IMR-90 (cell line): Measurements from ENCODE around the gene RAB1B. TPM values are rescaled to one million over a fixed set of nuclear protein-coding genes. Genes with fewer than 3 reads are reported as not detected.
A peak's percentile ranks its signal among the peaks of the same experiment; 100 is the strongest.

ENCODE experiments used
- ATAC-seq: fragments of 200-7000 bp; cut with Tn5 transposase; 2 replicates; pipeline ENCODE4 v1.9.1; 2020; ENCODE audit warnings: low read depth, mild to moderate bottlenecking, moderate library complexity
- BruUV-seq: library from RNA; stranded (reverse); fragments of 400-500 nt; replicated peaks from 2 replicates; lab custom pipeline; 2021; lab: Mats Ljungman, UMichigan
- CTCF ChIA-PET: fragments of 300-600 bp; formaldehyde crosslinking; extraction: SDS; loops from one replicate; lab custom pipeline; 2021; ENCODE audit warnings: antibody characterized with exemption; lab: Yijun Ruan, JAX
- POLR2A ChIA-PET: fragments of 300-600 bp; sonication (Branson Sonifier 250); formaldehyde crosslinking; loops from one replicate; lab custom pipeline; 2022; ENCODE audit warnings: antibody characterized with exemption; ENCODE audit not compliant: unreplicated experiment; lab: Charles Lee
- DNase-seq: peaks from one replicate; pipeline ENCODE4 v3.0.0; 2013
- H2AFZ ChIP-seq: replicated peaks from 2 replicates; pipeline ENCODE3; 2013; ENCODE audit warnings: low read length, mild to moderate bottlenecking; ENCODE audit not compliant: poor library complexity
- H2AK5ac ChIP-seq: 2 replicates; pipeline ENCODE4 v1.6.1; 2013; ENCODE audit warnings: low read depth, low read length, inconsistent platforms
- H2AK9ac ChIP-seq: replicated peaks from 2 replicates; pipeline ENCODE3; 2013; ENCODE audit warnings: mild to moderate bottlenecking, low read depth, low read length, moderate library complexity; ENCODE audit not compliant: poor library complexity
- H2BK120ac ChIP-seq: 2 replicates; pipeline ENCODE4 v1.6.1; 2013; ENCODE audit warnings: low read depth, low read length, inconsistent platforms
- H2BK15ac ChIP-seq: 3 replicates; pipeline ENCODE4 v1.6.1; 2013; ENCODE audit warnings: low read depth, low read length, inconsistent platforms
- H2BK20ac ChIP-seq: 2 replicates; pipeline ENCODE4 v1.6.1; 2013; ENCODE audit warnings: low read depth, mild to moderate bottlenecking, inconsistent platforms, low read length, moderate library complexity
- H2BK5ac ChIP-seq: 2 replicates; pipeline ENCODE4 v1.6.1; 2013; ENCODE audit warnings: mild to moderate bottlenecking, low read depth, low read length, inconsistent platforms; ENCODE audit not compliant: poor library complexity, severe bottlenecking
- H3K14ac ChIP-seq: replicated peaks from 2 replicates; pipeline ENCODE4 v1.6.1; 2013; ENCODE audit warnings: low read depth, low read length, inconsistent platforms
- H3K18ac ChIP-seq: 2 replicates; pipeline ENCODE4 v1.6.1; 2013; ENCODE audit warnings: low read depth, low read length, control low read depth
- H3K23ac ChIP-seq: 2 replicates; pipeline ENCODE4 v1.6.1; 2013; ENCODE audit warnings: low read depth, low read length, inconsistent platforms
- H3K27ac ChIP-seq: 2 replicates; pipeline ENCODE4 v1.5.1; 2013; ENCODE audit warnings: mild to moderate bottlenecking, control low read depth, low read length; ENCODE audit not compliant: insufficient read depth
- H3K27me3 ChIP-seq: 2 replicates; pipeline ENCODE4 v1.6.1; 2013; ENCODE audit warnings: low read length; ENCODE audit not compliant: control insufficient read depth, insufficient read depth
- H3K36me3 ChIP-seq: 2 replicates; pipeline ENCODE4 v1.6.1; 2013; ENCODE audit warnings: low read length, mixed read lengths; ENCODE audit not compliant: control insufficient read depth, insufficient read depth
- H3K4ac ChIP-seq: 2 replicates; pipeline ENCODE4 v1.6.1; 2013; ENCODE audit warnings: low read depth, low read length, inconsistent platforms
- H3K4me1 ChIP-seq: 2 replicates; pipeline ENCODE4 v1.6.1; 2013; ENCODE audit warnings: low read length, mixed read lengths; ENCODE audit not compliant: control insufficient read depth, insufficient read depth
- H3K4me2 ChIP-seq: 2 replicates; pipeline ENCODE4 v1.6.1; 2013; ENCODE audit warnings: low read depth, mild to moderate bottlenecking, control low read depth, low read length, moderate library complexity
- H3K4me3 ChIP-seq: 2 replicates; pipeline ENCODE4 v1.5.1; 2013; ENCODE audit warnings: low read depth, mild to moderate bottlenecking, control low read depth, low read length, moderate library complexity; ENCODE audit not compliant: insufficient read depth
- H3K56ac ChIP-seq: 2 replicates; pipeline ENCODE4 v1.6.1; 2013; ENCODE audit warnings: low read length, inconsistent platforms; ENCODE audit not compliant: insufficient read depth; ENCODE audit errors: extremely low read depth
- H3K79me1 ChIP-seq, 2 experiments: 2 replicates each; pipeline ENCODE4 v1.6.1; 2013; ENCODE audit warnings: low read length in 2 of 2, inconsistent platforms in 1 of 2, low read depth in 1 of 2
- H3K9ac ChIP-seq: 2 replicates; pipeline ENCODE4 v1.6.1; 2013; ENCODE audit warnings: low read depth, low read length, control low read depth
- H3K9me1 ChIP-seq: 2 replicates; pipeline ENCODE4 v1.6.1; 2013; ENCODE audit warnings: low read length, inconsistent platforms; ENCODE audit not compliant: insufficient read depth
- H3K9me3 ChIP-seq: 2 replicates; pipeline ENCODE4 v1.6.1; 2013; ENCODE audit warnings: low read length; ENCODE audit not compliant: control insufficient read depth, insufficient read depth
- H4K20me1 ChIP-seq: 2 replicates; pipeline ENCODE4 v1.6.1; 2013; ENCODE audit warnings: low read length, inconsistent platforms; ENCODE audit not compliant: insufficient read depth
- H4K5ac ChIP-seq: 2 replicates; pipeline ENCODE4 v1.6.1; 2013; ENCODE audit warnings: mild to moderate bottlenecking, low read depth, low read length, control low read depth
- H4K8ac ChIP-seq, 2 experiments: 2 replicates each; pipeline ENCODE4 v1.6.1; 2013; ENCODE audit warnings: low read depth in 2 of 2, low read length in 2 of 2, control low read depth in 1 of 2, inconsistent platforms in 1 of 2
- H4K91ac ChIP-seq: 2 replicates; pipeline ENCODE4 v1.6.1; 2013; ENCODE audit warnings: low read depth, low read length, inconsistent platforms; ENCODE audit not compliant: insufficient read depth
- BHLHE40 ChIP-seq: fragments of 150-350 bp; IDR thresholded peaks from 2 replicates; pipeline ENCODE4 v1.6.1; 2016; ENCODE audit warnings: mild to moderate bottlenecking, low read depth, low read length
- CEBPB ChIP-seq: IDR thresholded peaks from 2 replicates; pipeline ENCODE4 v1.6.1; 2012; ENCODE audit warnings: low read depth, low read length, improper control_type of control experiment
- CHD1 ChIP-seq: IDR thresholded peaks from 2 replicates; pipeline ENCODE4 v1.6.1; 2012; ENCODE audit warnings: low read depth, low read length, improper control_type of control experiment
- ELK1 ChIP-seq: fragments of 150-350 bp; IDR thresholded peaks from 2 replicates; pipeline ENCODE4 v1.6.1; 2016; ENCODE audit warnings: low read depth, mild to moderate bottlenecking, low read length, moderate library complexity, borderline replicate concordance
- MAFK ChIP-seq: IDR thresholded peaks from 2 replicates; pipeline ENCODE4 v1.6.1; 2012; ENCODE audit warnings: low read depth, low read length, improper control_type of control experiment
- NFE2L2 ChIP-seq: fragments of 150-350 bp; IDR thresholded peaks from 2 replicates; pipeline ENCODE4 v1.6.1; 2016; ENCODE audit warnings: low read depth, mild to moderate bottlenecking, low read length
- POLR2A ChIP-seq: IDR thresholded peaks from 2 replicates; pipeline ENCODE4 v1.6.1; 2012; ENCODE audit warnings: mild to moderate bottlenecking, low read depth, low read length
- RAD21 ChIP-seq: IDR thresholded peaks from 2 replicates; pipeline ENCODE4 v1.6.1; 2012; ENCODE audit warnings: low read length, improper control_type of control experiment
- RCOR1 ChIP-seq: IDR thresholded peaks from 2 replicates; pipeline ENCODE4 v1.6.1; 2012; ENCODE audit warnings: mild to moderate bottlenecking, low read length, improper control_type of control experiment; ENCODE audit not compliant: insufficient replicate concordance
- RFX5 ChIP-seq: IDR thresholded peaks from 2 replicates; pipeline ENCODE4 v1.8.0; 2012; ENCODE audit warnings: low read depth, mild to moderate bottlenecking, low read length, moderate library complexity
- SMC3 ChIP-seq: fragments of 150-350 bp; IDR thresholded peaks from 2 replicates; pipeline ENCODE4 v1.6.1; 2016; ENCODE audit warnings: low read depth, mild to moderate bottlenecking, antibody characterized with exemption, low read length, moderate library complexity
- USF2 ChIP-seq: fragments of 150-350 bp; IDR thresholded peaks from 2 replicates; pipeline ENCODE4 v1.6.1; 2017; ENCODE audit warnings: mild to moderate bottlenecking, antibody characterized with exemption, low read length, low read depth
- WGBS, 2 experiments: methylation state at CpG; one replicate each; pipeline versions ENCODE4 v1.1.5 to v1.1.7; 2013; ENCODE audit warnings: missing lambda C conversion rate in 2 of 2; ENCODE audit not compliant: insufficient read length in 1 of 2; ENCODE audit errors: extremely low coverage in 2 of 2; 5-methylcytosine and 5-hydroxymethylcytosine counted together
- dilution Hi-C: fragments of 300-500 bp; cut with HindIII; formaldehyde crosslinking; loops from one replicate; pipeline ENCODE4 v1.14.3; 2018; ENCODE audit warnings: low sequenced_read_pairs; ENCODE audit not compliant: unreplicated experiment
- in situ Hi-C: fragments of 300-500 bp; cut with MboI; formaldehyde crosslinking; loops from 3 replicates; pipeline ENCODE4 v1.14.3; 2019; ENCODE audit warnings: low sequenced_read_pairs, inconsistent platforms, mixed read lengths
- intact Hi-C: fragments of 100-400 bp; cut with micrococcal nuclease; formaldehyde crosslinking; loops from 2 replicates; pipeline ENCODE4 v1.10.0; 2022
- polyA plus RNA-seq, 3 experiments: library from polyadenylated mRNA; depleted of rRNA; stranded (reverse); fragments of >200 nt; gene quantifications; 2 replicates each; pipeline ENCODE4 v1.2.3, GENCODE V29; 2012; ENCODE audit warnings: low replicate concordance in 1 of 3
- total RNA-seq: library from RNA; depleted of rRNA; stranded (reverse); fragments of >200 nt; gene quantifications from 2 replicates; pipeline ENCODE4 v1.2.3, GENCODE V29; 2012
- TF ChIP-seq, protein P1 (sequence below): conservative IDR thresholded peaks from 2 replicates; pipeline ENCODE4 v1.5.1; 2012; ENCODE audit warnings: mild to moderate bottlenecking, low read depth, low read length, improper control_type of control experiment

Gene RAB1B
- total and polyA plus RNA-seq, 2 of the 4 experiments (the other 2 are of a cell fraction): 83.7 to 248 TPM

- H2AFZ ChIP-seq: peak overlapping the region; percentile 89
- H3K27me3 ChIP-seq: no peaks in the 10 kb centered on the region
- peaks cover 0 to 42% of the 10 kb centered on the region in 2 experiments; a peak in 2 of 4 replicates for H3K79me1 ChIP-seq
- H3K9me1 ChIP-seq: peaks cover 11% of the 10 kb centered on the region
- H3K9ac ChIP-seq: peak overlapping the region; percentile 95
- peak overlapping the region; percentile 77 for H3K4me2 ChIP-seq
- peak overlapping the region; percentile 100 for H2AK5ac ChIP-seq
- H2BK120ac ChIP-seq: peak overlapping the region; percentile 100
- DNase-seq: peak; percentile 94
- H3K4ac ChIP-seq: peak overlapping the region; percentile 100
- peak overlapping the region; percentile 100 for H3K27ac ChIP-seq
- no peaks in the 10 kb centered on the region for H3K36me3 ChIP-seq
- intact Hi-C loops: no loop called here
- peaks cover 36% of the 10 kb centered on the region for H4K20me1 ChIP-seq
- no peak overlapping the region for H3K4me3 ChIP-seq
- H3K9me3 ChIP-seq: no peaks in the 10 kb centered on the region
- peak overlapping the region; percentile 100 for H2BK5ac ChIP-seq
- no TSS peak for BruUV-seq
- peak; percentile 1 for ATAC-seq
- H3K56ac ChIP-seq: peak overlapping the region; percentile 98
- in situ Hi-C loops: no loop called here
- 0% methylated on average over 3 of the region's 16 CpGs; no CpG with 5 or more reads in 1 of the 2 experiments for WGBS, 2 experiments
- ChIA-PET CTCF (interaction anchor here (1.2 kb wide), 1 partner anchor 71 kb away, joined by 3 read pairs; no protein-coding TSS in a partner anchor), POLR2A (interaction anchor here (0.6 to 1.2 kb wide), 4 partner anchors 9 to 50 kb away, joined by 3 to 7 read pairs (median 4); partner anchors contain the start of genes RIN1 and YIF1A)
- H4K8ac ChIP-seq: peak overlapping the region; percentile 85 to 99
- peak overlapping the region; percentile 97 for H4K5ac ChIP-seq
- H3K14ac ChIP-seq: peak overlapping the region; percentile 100
- peak overlapping the region; percentile 99 for H4K91ac ChIP-seq
- H3K4me1 ChIP-seq: peaks cover 32% of the 10 kb centered on the region
- dilution Hi-C loops: no loop called here
- peak overlapping the region; percentile 94; the same call in 2 of the 3 replicates for H2BK15ac ChIP-seq
- H2AK9ac ChIP-seq: peak overlapping the region; percentile 26
- H2BK20ac ChIP-seq: peak overlapping the region; percentile 100
- peak overlapping the region; percentile 97 for H3K18ac ChIP-seq
- H3K23ac ChIP-seq: peak overlapping the region; percentile 100
- peak; percentile 86 for TF ChIP-seq MAFK
- no peak for TF ChIP-seq USF2
- peak; percentile 67; the same call in 1 of the 2 replicates for TF ChIP-seq NFE2L2
- TF ChIP-seq RFX5: no peak
- TF ChIP-seq, protein P1, sequence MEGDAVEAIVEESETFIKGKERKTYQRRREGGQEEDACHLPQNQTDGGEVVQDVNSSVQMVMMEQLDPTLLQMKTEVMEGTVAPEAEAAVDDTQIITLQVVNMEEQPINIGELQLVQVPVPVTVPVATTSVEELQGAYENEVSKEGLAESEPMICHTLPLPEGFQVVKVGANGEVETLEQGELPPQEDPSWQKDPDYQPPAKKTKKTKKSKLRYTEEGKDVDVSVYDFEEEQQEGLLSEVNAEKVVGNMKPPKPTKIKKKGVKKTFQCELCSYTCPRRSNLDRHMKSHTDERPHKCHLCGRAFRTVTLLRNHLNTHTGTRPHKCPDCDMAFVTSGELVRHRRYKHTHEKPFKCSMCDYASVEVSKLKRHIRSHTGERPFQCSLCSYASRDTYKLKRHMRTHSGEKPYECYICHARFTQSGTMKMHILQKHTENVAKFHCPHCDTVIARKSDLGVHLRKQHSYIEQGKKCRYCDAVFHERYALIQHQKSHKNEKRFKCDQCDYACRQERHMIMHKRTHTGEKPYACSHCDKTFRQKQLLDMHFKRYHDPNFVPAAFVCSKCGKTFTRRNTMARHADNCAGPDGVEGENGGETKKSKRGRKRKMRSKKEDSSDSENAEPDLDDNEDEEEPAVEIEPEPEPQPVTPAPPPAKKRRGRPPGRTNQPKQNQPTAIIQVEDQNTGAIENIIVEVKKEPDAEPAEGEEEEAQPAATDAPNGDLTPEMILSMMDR: no peak
- TF ChIP-seq BHLHE40: no peak
- TF ChIP-seq SMC3: no peak
- TF ChIP-seq CHD1: no peak
- no peak; the same call in 1 of the 2 replicates for TF ChIP-seq RAD21
- no peak for TF ChIP-seq ELK1
- 0 out of 2 replicates have a peak, but pooled peaks have one; percentile 8 for TF ChIP-seq POLR2A
- TF ChIP-seq RCOR1: no peak
- peak; percentile 100 for TF ChIP-seq CEBPB
These were observed 49.5 kb downstream of the RAB1B start for GRCh38 chr11:66317723-66318599.
